Left lung (tissue), 10 donors: Measurements from ENCODE around the gene STARD8. TPM values are rescaled to one million over a fixed set of nuclear protein-coding genes. Genes with fewer than 3 reads are reported as not detected.

Experiments used
- ATAC-seq: fragments of 200-7000 bp; cut with Tn5 transposase; one replicate; pipeline ENCODE4 v1.9.1; 2020; ENCODE audit warnings: moderate library complexity
- DNase-seq, 4 donors: peaks; one replicate each; pipeline ENCODE4 v3.0.0-alpha.2; 2013 to 2020
- H3K27ac ChIP-seq, 2 donors: fragments of 200-600 bp; sonication (generic) in 1 of 2; one replicate each; pipeline versions ENCODE4 v1.5.0 to v1.8.0; 2020 to 2021
- H3K27me3 ChIP-seq, 2 donors: fragments of 200-600 bp; sonication (generic) in 1 of 2; one replicate each; pipeline versions ENCODE4 v1.5.0 to v1.8.0; 2020 to 2021
- H3K36me3 ChIP-seq, 2 donors: fragments of 200-600 bp; sonication (generic) in 1 of 2; one replicate each; pipeline versions ENCODE4 v1.5.0 to v1.8.0; 2020 to 2021
- H3K4me1 ChIP-seq, 2 donors: fragments of 200-600 bp; one replicate each; pipeline ENCODE4 v1.8.0; 2021
- H3K4me3 ChIP-seq, 2 donors: fragments of 200-600 bp; sonication (generic) in 1 of 2; one replicate each; pipeline versions ENCODE4 v1.5.0 to v1.8.0; 2020 to 2021; ENCODE audit warnings: mild to moderate bottlenecking in 1 of 2
- H3K9me3 ChIP-seq, 2 donors: fragments of 200-600 bp; sonication (generic) in 1 of 2; one replicate each; pipeline versions ENCODE4 v1.5.0 to v1.8.0; 2020 to 2021
- CTCF ChIP-seq, 2 donors: fragments of 200-600 bp; sonication (generic) in 1 of 2; IDR thresholded peaks; one replicate each; pipeline versions ENCODE4 v1.5.0 to v1.8.0; 2021; ENCODE audit warnings: antibody characterized with exemption in 2 of 2
- intact Hi-C, 2 donors: fragments of 100-400 bp; cut with DNase I; formaldehyde crosslinking; loops; one replicate each; pipeline versions ENCODE4 v1.11.2 to v1.14.2; 2022
- polyA plus RNA-seq, 6 donors: library from polyadenylated mRNA; unstranded; fragments of 120-200 nt; gene quantifications; one replicate each; pipeline ENCODE4 v1.2.1, GENCODE V29; 2013; ENCODE audit not compliant: insufficient read length in 6 of 6
- total RNA-seq, 2 donors: library from RNA; stranded (reverse); fragmentation: NEBNext Ultra II Directional; extraction: Animal tissue kit (Norgen Biotek cat#: 25700); gene quantifications; one replicate each; pipeline ENCODE4 v1.2.1, GENCODE V29; 2021
- donor health status: DM: no; HTN: yes; CAD: no.
- donor health status: DM: no; HTN: no; CAD: no.

Gene STARD8
- total and polyA plus RNA-seq, 8 donors = 11.9 to 19.8 (median 15.0) TPM

GRCh38 chrX:68669094-68669860, 21.8 kb downstream of the STARD8 start:
- Histone ChIP-seq H3K4me1 (no peaks in the 10 kb centered on the region), H3K27ac (no peak overlapping the region), H3K36me3 (no peaks in the 10 kb centered on the region), H3K4me3 (no peak overlapping the region), H3K27me3 (no peaks in the 10 kb centered on the region), H3K9me3 (no peaks in the 10 kb centered on the region)
- ATAC-seq (no peak), DNase-seq (no peak)
- intact Hi-C loops = no loop called here
- TF ChIP-seq CTCF (IDR thresholded peaks at IDR 0.05) = no peak

DNA sequence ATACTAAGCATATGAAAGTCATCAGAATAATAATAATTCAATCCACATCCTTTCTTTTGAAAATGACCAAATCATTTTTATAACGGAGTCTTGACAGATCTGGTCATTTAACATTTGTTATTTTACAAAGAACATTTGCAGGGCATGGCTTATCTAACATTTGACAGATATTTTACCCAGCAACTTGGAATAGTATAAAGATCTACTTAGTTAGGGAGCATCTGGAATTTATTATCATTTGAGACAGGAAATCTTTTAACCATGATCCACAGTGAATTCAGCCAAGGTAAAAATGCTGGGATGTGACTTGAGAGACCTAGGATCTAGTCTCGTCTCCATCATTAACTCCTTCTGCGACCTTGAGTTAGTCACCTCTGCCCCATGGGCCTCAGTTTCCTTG, 22.4 kb downstream of the STARD8 start:
- H3K36me3 ChIP-seq = no peaks in the 10 kb centered on the region
- H3K4me1 ChIP-seq = no peaks in the 10 kb centered on the region
- H3K27ac ChIP-seq = no peak overlapping the region
- no peaks in the 10 kb centered on the region for H3K9me3 ChIP-seq
- DNase-seq (no peak), ATAC-seq (no peak)
- intact Hi-C loops = no loop called here
- no peak for TF ChIP-seq CTCF (IDR thresholded peaks at IDR 0.05)
- no peak overlapping the region for H3K4me3 ChIP-seq
- no peaks in the 10 kb centered on the region for H3K27me3 ChIP-seq

GRCh38 chrX:68671221-68671620, 23.8 kb downstream of the STARD8 start:
- Histone ChIP-seq H3K9me3 (no peaks in the 10 kb centered on the region), H3K36me3 (no peaks in the 10 kb centered on the region), H3K27me3 (no peaks in the 10 kb centered on the region), H3K4me3 (no peak overlapping the region), H3K4me1 (no peaks in the 10 kb centered on the region), H3K27ac (no peak overlapping the region)
- intact Hi-C loops = no loop called here
- ATAC-seq (no peak), DNase-seq (no peak)
- no peak for TF ChIP-seq CTCF (IDR thresholded peaks at IDR 0.05)

DNA sequence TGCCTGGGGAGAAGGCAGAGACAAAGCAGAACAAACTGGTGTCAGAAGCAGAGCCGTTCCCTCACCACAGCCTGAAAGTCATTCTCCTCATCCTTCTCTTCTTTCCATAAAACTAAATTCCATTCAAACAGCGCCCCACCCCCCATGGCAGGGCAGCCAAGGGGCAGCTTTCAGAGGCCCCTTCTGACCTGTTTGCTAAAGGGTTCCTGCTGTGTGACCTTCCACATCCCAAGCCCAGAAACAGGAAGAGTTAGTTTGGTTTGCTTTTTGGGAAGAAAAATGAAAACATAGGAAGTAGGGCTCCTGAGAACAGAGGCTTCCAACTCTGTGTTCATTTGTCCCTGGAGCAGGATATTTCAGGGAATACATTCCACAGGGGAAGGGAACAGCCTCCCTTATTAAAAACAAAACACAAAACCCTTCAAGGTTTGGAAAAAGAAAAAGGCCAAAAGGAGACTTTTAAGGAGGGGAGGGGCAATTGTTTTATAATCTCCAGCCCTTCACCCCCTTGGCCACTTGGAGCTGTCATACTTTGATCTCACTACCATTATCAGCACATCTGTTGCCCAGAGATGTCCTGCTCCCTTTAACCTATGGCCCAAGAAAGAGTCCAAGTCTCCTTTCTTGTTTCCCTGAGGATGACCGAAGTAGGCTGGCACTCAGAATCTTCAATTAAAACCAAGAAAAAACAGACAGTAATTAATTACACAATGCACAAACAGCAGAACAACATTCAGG, 25.3 kb downstream of the STARD8 start:
- no peaks in the 10 kb centered on the region for H3K27me3 ChIP-seq
- peak overlapping the region; percentile 28 to 41 for H3K27ac ChIP-seq
- H3K36me3 ChIP-seq = no peaks in the 10 kb centered on the region
- DNase-seq = no peak
- no peaks in the 10 kb centered on the region for H3K9me3 ChIP-seq
- no peak for TF ChIP-seq CTCF (IDR thresholded peaks at IDR 0.05)
- H3K4me3 ChIP-seq = no peak overlapping the region
- H3K4me1 ChIP-seq = no peaks in the 10 kb centered on the region
- intact Hi-C loops = no loop called here
- ATAC-seq = peak; percentile 23

DNA sequence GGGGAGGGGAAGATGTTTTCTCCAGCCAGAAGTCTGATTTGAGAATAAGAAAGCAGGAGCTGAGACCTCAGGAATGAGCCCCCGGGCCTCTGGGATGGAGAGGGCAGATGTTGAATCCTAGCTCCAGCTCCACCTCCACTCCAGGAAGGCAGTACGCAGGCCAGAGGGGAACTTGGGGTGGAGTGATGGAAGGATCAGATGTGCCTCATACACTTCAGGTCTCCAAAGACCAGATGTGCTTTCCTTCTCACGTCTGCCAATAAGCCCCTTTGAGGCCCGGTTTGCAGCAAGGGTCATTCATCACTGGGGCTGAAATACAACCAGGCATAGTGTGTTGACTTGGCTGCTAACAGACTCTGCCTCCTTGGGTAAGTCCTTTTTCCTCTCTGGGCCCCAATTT, 28.1 kb downstream of the STARD8 start:
- Histone ChIP-seq H3K4me1 (no peaks in the 10 kb centered on the region), H3K9me3 (no peaks in the 10 kb centered on the region), H3K4me3 (no peak overlapping the region), H3K36me3 (no peaks in the 10 kb centered on the region), H3K27me3 (no peaks in the 10 kb centered on the region), H3K27ac (no peak overlapping the region)
- TF ChIP-seq CTCF (IDR thresholded peaks at IDR 0.05) = no peak
- DNase-seq = no peak
- no peak for ATAC-seq
- intact Hi-C loops = no loop called here
